ENCODE data around the gene RAB28. TPM values are rescaled to one million over a fixed set of nuclear protein-coding genes. Genes with fewer than 3 reads are reported as not detected.

Gene RAB28
- total RNA-seq, 3 donors from 2014 or later, result 13.0 to 23.6 (median 14.5) TPM

GRCh38 chr4:13364172-13364571 is 120.0 kb downstream of the RAB28 start:
- no peak for TF ChIP-seq CTCF (IDR thresholded peaks at IDR 0.05)
- no peak for DNase-seq
- no peaks in the 10 kb centered on the region for H3K9me3 ChIP-seq
- H3K36me3 ChIP-seq (ENCODE audit: low read depth), result no peaks in the 10 kb centered on the region
- intact Hi-C loops (cut with DNase I, micrococcal nuclease), result no loop called here
- ATAC-seq, result no peak
- no peaks in the 10 kb centered on the region for H3K4me1 ChIP-seq (ENCODE audit: low read depth)
- no peak overlapping the region for H3K4me3 ChIP-seq

GRCh38 chr4:13359809-13360208 is 124.3 kb downstream of the RAB28 start:
- H3K36me3 ChIP-seq (ENCODE audit: low read depth), result no peaks in the 10 kb centered on the region
- intact Hi-C loops (cut with DNase I, micrococcal nuclease), result no loop called here
- TF ChIP-seq CTCF (IDR thresholded peaks at IDR 0.05), result no peak
- DNase-seq, result no peak
- no peak for ATAC-seq
- H3K9me3 ChIP-seq, result no peaks in the 10 kb centered on the region
- no peaks in the 10 kb centered on the region for H3K4me1 ChIP-seq (ENCODE audit: low read depth)
- no peak overlapping the region for H3K4me3 ChIP-seq

DNA sequence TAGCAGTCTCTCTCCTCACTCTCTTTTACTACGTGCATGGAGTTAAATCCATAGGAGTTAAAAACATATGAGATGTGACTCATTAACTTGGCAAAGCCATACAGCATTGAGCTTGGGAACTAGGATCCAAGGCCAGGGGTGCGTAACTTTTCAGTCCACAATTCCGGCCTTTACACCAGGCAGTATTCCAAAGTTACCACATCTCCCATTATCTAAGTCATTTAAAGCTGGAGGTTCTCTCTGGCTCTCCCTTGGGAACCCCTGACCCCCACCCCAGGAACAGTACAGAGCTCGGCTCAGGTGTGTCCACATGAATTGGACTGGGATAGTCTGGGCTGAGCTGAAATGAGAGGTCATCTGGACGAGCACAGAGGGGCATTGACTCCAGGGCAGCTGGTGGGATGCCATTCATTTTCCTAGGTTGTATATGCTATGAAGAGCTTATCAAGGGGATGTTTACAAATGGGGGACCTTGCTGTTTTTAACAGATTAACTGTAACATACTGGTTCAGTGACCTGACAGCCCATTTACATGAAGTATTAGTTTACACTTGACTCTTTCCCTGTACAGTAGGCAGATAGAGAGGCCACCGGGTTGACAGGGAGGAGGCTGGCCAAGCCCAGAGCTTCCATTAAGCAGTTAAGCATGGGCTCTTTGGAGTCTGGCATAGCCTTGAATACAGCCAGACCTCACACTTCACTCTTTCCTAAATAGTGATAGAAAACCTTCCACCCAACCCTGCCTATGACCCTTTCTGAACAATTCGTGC is 128.8 kb downstream of the RAB28 start:
- Histone ChIP-seq H3K9me3 (no peaks in the 10 kb centered on the region), H3K4me1 (ENCODE audit: low read depth) (no peaks in the 10 kb centered on the region), H3K4me3 (no peak overlapping the region), H3K36me3 (ENCODE audit: low read depth) (no peaks in the 10 kb centered on the region)
- no peak for ATAC-seq
- TF ChIP-seq CTCF (IDR thresholded peaks at IDR 0.05), result no peak
- DNase-seq, result no peak
- intact Hi-C loops (cut with DNase I, micrococcal nuclease), result no loop called here

- no peaks in the 10 kb centered on the region for H3K9me3 ChIP-seq
- intact Hi-C loops (cut with DNase I, micrococcal nuclease), result no loop called here
- TF ChIP-seq CTCF (IDR thresholded peaks at IDR 0.05), result no peak
- H3K4me3 ChIP-seq, result no peak overlapping the region
- DNase-seq (no peak), ATAC-seq (no peak)
- no peaks in the 10 kb centered on the region for H3K36me3 ChIP-seq (ENCODE audit: low read depth)
- no peaks in the 10 kb centered on the region for H3K4me1 ChIP-seq (ENCODE audit: low read depth)
Measured at GRCh38 chr4:13349096-13349495, 135.0 kb downstream of the RAB28 start.

GRCh38 chr4:13348216-13348615 is 135.9 kb downstream of the RAB28 start:
- intact Hi-C loops (cut with DNase I, micrococcal nuclease), result no loop called here
- Histone ChIP-seq H3K9me3 (no peaks in the 10 kb centered on the region), H3K4me1 (ENCODE audit: low read depth) (no peaks in the 10 kb centered on the region), H3K4me3 (no peak overlapping the region), H3K36me3 (ENCODE audit: low read depth) (no peaks in the 10 kb centered on the region)
- no peak for DNase-seq
- no peak for TF ChIP-seq CTCF (IDR thresholded peaks at IDR 0.05)
- ATAC-seq, result no peak

All from mucosa of descending colon (tissue), 3 donors.